Right atrium auricular region (tissue), 2 donors: ENCODE measurements around the gene ZFYVE19. TPM values are rescaled to one million over a fixed set of nuclear protein-coding genes. Genes with fewer than 3 reads are reported as not detected.
A peak's percentile ranks its signal among the peaks of the same experiment; 100 is the strongest.
"Not testable (repeated sequence)": the region's sequence is repeated elsewhere in the genome, so short reads cannot be mapped to it uniquely, and the experiment has no call there.

Experiments
- DNase-seq: peaks from one replicate; pipeline ENCODE4 v3.0.0-alpha.2; 2019; ENCODE audit warnings: low spot score
- H3K27ac ChIP-seq, 2 donors: fragments of 200-600 bp; sonication (generic); 1 replicate in 1 of 2; 2 replicates in 1 of 2; pipeline ENCODE4 v1.5.1; 2016 to 2019
- H3K27me3 ChIP-seq, 2 donors: fragments of 200-600 bp; sonication (generic); one replicate each; pipeline versions ENCODE4 v1.5.1 to v1.6.0; 2017 to 2019
- H3K36me3 ChIP-seq: fragments of 200-600 bp; sonication (generic); one replicate; pipeline ENCODE4 v1.5.1; 2016
- H3K4me1 ChIP-seq, 2 donors: fragments of 200-600 bp; sonication (generic); one replicate each; pipeline versions ENCODE4 v1.5.1 to v1.6.0; 2017 to 2019
- H3K4me3 ChIP-seq, 2 donors: fragments of 200-600 bp; sonication (generic); 1 replicate in 1 of 2; 2 replicates in 1 of 2; pipeline ENCODE4 v1.5.1; 2017 to 2019; ENCODE audit warnings: mild to moderate bottlenecking in 1 of 2, moderate library complexity in 1 of 2
- H3K9me3 ChIP-seq, 2 donors: fragments of 200-600 bp; sonication (generic); one replicate each; pipeline ENCODE4 v1.5.1; 2019
- total RNA-seq, 2 donors: library from RNA; depleted of rRNA; stranded (reverse); fragments of >200 nt; gene quantifications; one replicate each; pipeline ENCODE4 v1.1.0, GENCODE V29; 2016
- TF ChIP-seq, protein P1 (sequence below), 2 donors: fragments of 200-600 bp; sonication (generic); IDR thresholded peaks; one replicate each; pipeline ENCODE4 v1.5.1; 2019; ENCODE audit warnings: antibody characterized with exemption in 2 of 2

Gene ZFYVE19
- total RNA-seq, 2 donors from 2014 or later: 10.1 to 14.8 TPM

DNA sequence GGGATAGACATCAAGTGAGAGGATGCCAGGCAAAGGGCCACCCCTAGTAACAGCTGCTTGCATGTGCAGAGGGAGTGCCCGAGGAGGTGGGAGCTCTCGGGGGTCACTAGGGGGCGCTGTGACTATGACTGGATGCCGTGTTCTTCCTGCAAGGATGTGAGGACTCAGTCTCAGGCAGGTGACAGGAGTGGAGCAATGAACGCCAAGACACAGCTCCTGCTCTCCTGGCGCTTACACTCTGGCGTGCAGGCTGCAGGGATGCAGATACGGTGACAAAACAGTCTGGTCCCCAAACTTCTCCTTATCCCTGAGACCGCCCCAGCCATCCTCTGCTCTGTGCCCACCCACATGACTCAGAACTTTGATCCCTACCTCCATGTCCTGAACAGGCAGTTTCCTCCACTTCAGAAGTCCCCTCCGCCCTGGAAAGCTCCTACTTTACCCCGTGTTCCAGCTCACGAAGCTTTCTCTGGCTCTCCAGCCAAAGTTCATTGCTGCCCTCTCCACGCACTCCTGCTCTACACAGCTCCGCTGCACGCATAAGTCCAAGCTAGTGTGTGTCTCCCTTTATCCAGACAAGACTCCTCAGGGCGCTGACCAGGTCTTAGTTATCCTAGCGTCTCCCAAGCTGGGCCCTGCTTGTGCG lies 52.4 kb downstream of the ZFYVE19 start:
- H3K9me3 ChIP-seq: no peaks in the 10 kb centered on the region
- TF ChIP-seq, protein P1, sequence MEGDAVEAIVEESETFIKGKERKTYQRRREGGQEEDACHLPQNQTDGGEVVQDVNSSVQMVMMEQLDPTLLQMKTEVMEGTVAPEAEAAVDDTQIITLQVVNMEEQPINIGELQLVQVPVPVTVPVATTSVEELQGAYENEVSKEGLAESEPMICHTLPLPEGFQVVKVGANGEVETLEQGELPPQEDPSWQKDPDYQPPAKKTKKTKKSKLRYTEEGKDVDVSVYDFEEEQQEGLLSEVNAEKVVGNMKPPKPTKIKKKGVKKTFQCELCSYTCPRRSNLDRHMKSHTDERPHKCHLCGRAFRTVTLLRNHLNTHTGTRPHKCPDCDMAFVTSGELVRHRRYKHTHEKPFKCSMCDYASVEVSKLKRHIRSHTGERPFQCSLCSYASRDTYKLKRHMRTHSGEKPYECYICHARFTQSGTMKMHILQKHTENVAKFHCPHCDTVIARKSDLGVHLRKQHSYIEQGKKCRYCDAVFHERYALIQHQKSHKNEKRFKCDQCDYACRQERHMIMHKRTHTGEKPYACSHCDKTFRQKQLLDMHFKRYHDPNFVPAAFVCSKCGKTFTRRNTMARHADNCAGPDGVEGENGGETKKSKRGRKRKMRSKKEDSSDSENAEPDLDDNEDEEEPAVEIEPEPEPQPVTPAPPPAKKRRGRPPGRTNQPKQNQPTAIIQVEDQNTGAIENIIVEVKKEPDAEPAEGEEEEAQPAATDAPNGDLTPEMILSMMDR (IDR thresholded peaks at IDR 0.05): peak; percentile 36 to 73
- DNase-seq: no peak
- no peak overlapping the region for H3K4me3 ChIP-seq
- H3K27me3 ChIP-seq: no peaks in the 10 kb centered on the region
- H3K4me1 ChIP-seq: peaks cover 0 to 6% of the 10 kb centered on the region in 2 donors
- no peaks in the 10 kb centered on the region for H3K36me3 ChIP-seq
- H3K27ac ChIP-seq: no peak overlapping the region

DNA sequence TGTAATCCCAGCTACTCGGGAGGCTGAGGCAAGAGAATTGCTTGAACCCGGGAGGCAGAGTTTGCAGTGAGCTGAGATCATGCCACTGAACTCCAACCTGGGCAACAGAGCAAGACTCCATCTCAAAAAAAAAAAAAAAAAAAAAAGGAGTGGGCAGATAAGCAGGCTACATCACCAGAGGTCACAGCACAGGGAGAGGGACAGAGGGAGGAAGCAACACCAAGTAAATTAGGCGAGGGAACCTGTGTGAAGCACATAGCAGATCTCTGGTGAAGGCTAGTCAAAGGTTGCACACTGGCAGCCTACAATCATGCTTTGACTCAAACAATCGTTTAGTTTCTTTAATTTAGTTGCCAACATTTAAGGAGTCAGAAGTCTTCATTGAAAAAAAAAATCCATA lies 54.3 kb downstream of the ZFYVE19 start:
- not testable (repeated sequence) for H3K27me3 ChIP-seq

DNA sequence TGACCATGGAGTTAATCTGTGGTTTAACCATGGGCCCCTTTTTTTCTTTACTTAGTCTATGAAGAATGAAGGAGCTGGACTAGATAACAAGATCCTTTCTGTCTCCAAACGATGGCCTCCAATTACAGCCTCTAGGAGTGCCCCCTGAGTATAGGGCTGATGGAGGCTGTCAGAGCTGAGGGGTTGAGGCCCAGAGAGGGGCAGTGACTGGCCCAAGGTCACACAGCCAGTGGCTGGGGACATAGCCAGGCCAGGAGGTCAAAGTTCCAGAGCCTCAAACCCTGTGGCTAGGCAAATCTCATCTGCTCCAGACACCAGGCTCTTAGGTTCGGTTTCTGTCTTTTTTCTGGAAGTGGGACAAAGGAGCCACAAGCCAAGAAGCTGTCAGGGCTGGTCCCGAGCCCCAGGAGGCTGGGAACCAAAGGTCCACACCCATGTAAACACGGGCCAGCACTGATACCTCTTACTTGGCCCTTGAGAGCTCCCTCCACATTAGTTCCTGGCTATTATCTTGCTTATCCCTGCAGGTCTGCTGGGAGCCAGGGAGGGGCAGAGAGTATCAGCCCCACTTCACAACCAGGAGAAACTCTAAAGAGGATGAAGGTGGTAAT lies 56.9 kb downstream of the ZFYVE19 start:
- H3K27me3 ChIP-seq: no peaks in the 10 kb centered on the region
- no peak overlapping the region for H3K27ac ChIP-seq
- H3K36me3 ChIP-seq: no peaks in the 10 kb centered on the region
- no peaks in the 10 kb centered on the region for H3K9me3 ChIP-seq
- DNase-seq: no peak
- TF ChIP-seq, protein P1 (IDR thresholded peaks at IDR 0.05): no peak
- no peak overlapping the region for H3K4me3 ChIP-seq
- H3K4me1 ChIP-seq: no peaks in the 10 kb centered on the region

More for the DNA sequence above, 54.3 kb downstream of the ZFYVE19 start:
- not testable (repeated sequence) for H3K4me3 ChIP-seq, H3K9me3 ChIP-seq, DNase-seq, H3K4me1 ChIP-seq, H3K27ac ChIP-seq, H3K36me3 ChIP-seq

Other genes starting within 250 kb of the ZFYVE19 start
- gene CCDC32, start 242.0 kb upstream of the ZFYVE19 start, total RNA-seq: 10 to 100 TPM; 18.7 to 30.2 TPM
- gene RPUSD2, start 237.8 kb upstream of the ZFYVE19 start, total RNA-seq: 1 to 10 TPM; 5.6 to 8.5 TPM
- 1 to 10 TPM in 1 of 2 donors, under 1 TPM in 1; 0.51 to 4.6 TPM for gene KNL1, start 212.8 kb upstream of the ZFYVE19 start, total RNA-seq
- gene RAD51, start 111.9 kb upstream of the ZFYVE19 start, total RNA-seq: under 1 TPM in 1 of 2 donors, not detected in 1; 0.30 TPM
- 10 to 100 TPM; 12.4 to 14.4 TPM for gene RMDN3, start 51.8 kb upstream of the ZFYVE19 start, total RNA-seq
- gene GCHFR, start 43.0 kb upstream of the ZFYVE19 start, total RNA-seq: 10 to 100 TPM in 1 of 2 donors, 1 to 10 TPM in 1; 9.7 to 33.8 TPM
- gene C15orf62, start 37.1 kb upstream of the ZFYVE19 start, total RNA-seq: under 1 TPM in 1 of 2 donors, not detected in 1; 0.83 TPM
- 10 to 100 TPM; 11.6 to 15.7 TPM for gene DNAJC17, start 384 bp downstream of the ZFYVE19 start, total RNA-seq
- not detected for gene PPP1R14D, start 21.6 kb downstream of the ZFYVE19 start, total RNA-seq
- gene SPINT1, start 37.0 kb downstream of the ZFYVE19 start, total RNA-seq: 10 to 100 TPM in 1 of 2 donors, 1 to 10 TPM in 1; 6.5 to 13.0 TPM
- not detected for gene RHOV, start 67.1 kb downstream of the ZFYVE19 start, total RNA-seq
- 10 to 100 TPM; 18.1 to 26.1 TPM for gene VPS18, start 87.4 kb downstream of the ZFYVE19 start, total RNA-seq
- 1 to 10 TPM; 7.5 to 9.8 TPM for gene DLL4, start 122.3 kb downstream of the ZFYVE19 start, total RNA-seq
- gene CHAC1, start 146.4 kb downstream of the ZFYVE19 start, total RNA-seq: 10 to 100 TPM; 11.9 to 36.1 TPM